NT2/D1 (cell line): ENCODE measurements around the gene IL15.

Source experiments
- SUZ12 ChIP-seq: IDR thresholded peaks from 2 replicates; pipeline ENCODE4 v1.6.1; 2011; ENCODE audit not compliant: insufficient read length, insufficient read depth; ENCODE audit errors: extremely low read depth
- YY1 ChIP-seq: IDR thresholded peaks from 2 replicates; pipeline ENCODE4 v1.6.1; 2011; ENCODE audit not compliant: insufficient read length, insufficient read depth
- ZNF274 ChIP-seq: IDR thresholded peaks from 2 replicates; pipeline ENCODE4 v1.6.1; 2011; ENCODE audit warnings: mild to moderate bottlenecking, low read depth, low read length

DNA sequence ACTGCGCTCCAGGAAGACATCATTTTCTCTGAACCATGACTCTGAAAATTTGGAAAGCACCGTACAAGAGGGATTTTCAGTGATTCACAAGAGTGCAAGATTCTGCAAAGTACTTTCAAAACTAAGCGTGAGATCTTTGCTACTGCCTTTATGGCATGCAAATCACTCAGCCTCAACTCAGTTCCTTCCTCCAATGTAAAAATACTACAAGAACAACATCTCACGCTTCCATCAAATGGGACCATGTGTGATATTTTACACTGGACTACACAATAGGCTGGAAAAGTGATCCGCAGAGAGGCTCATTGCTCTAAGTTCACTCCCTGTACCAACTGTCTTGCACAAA lies 674 bp upstream of the IL15 start:
- TF ChIP-seq YY1 (no peak), SUZ12 (no peak), ZNF274 (no peak)
